Astrocyte of the spinal cord (primary cell): ENCODE results near the gene CCM2.
A peak's percentile ranks its signal among the peaks of the same experiment; 100 is the strongest.

Experiments used
- DNase-seq: peaks from one replicate; pipeline ENCODE4 v3.0.0; 2011; ENCODE audit warnings: low read depth, low spot score
- H3K4me3 ChIP-seq: 2 replicates; pipeline ENCODE4 v1.5.1; 2011; ENCODE audit warnings: low read depth, mild to moderate bottlenecking, low read length, moderate library complexity
- in situ Hi-C: cut with HindIII; loops from 2 replicates; pipeline ENCODE4 v1.10.0; 2017; ENCODE audit warnings: low sequenced_read_pairs
- TF ChIP-seq, protein P1 (sequence below): IDR thresholded peaks from 2 replicates; pipeline ENCODE4 v1.5.1; 2012; ENCODE audit warnings: low read depth, mild to moderate bottlenecking, low read length, inconsistent platforms

Gene CCM2

DNA sequence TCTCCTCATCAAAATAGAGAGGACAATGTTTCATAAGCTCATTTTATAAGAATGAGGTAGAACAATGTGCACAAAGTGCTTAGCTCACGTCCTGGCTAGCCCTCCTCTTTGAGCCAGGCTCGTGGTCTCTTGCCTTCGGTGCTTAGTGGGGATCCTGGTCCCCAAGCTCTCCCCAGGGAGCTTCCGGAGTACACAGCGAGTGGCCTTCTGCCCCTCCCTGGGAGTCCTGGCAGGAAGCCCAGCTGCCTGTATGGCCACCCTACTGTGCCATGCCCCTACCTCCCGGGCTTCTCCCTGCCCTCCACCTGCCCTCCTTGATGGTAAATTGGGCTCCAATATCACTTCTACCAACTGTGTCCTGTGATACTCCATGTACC is 22.1 kb upstream of the CCM2 start:
- DNase-seq: no peak
- TF ChIP-seq, protein P1, sequence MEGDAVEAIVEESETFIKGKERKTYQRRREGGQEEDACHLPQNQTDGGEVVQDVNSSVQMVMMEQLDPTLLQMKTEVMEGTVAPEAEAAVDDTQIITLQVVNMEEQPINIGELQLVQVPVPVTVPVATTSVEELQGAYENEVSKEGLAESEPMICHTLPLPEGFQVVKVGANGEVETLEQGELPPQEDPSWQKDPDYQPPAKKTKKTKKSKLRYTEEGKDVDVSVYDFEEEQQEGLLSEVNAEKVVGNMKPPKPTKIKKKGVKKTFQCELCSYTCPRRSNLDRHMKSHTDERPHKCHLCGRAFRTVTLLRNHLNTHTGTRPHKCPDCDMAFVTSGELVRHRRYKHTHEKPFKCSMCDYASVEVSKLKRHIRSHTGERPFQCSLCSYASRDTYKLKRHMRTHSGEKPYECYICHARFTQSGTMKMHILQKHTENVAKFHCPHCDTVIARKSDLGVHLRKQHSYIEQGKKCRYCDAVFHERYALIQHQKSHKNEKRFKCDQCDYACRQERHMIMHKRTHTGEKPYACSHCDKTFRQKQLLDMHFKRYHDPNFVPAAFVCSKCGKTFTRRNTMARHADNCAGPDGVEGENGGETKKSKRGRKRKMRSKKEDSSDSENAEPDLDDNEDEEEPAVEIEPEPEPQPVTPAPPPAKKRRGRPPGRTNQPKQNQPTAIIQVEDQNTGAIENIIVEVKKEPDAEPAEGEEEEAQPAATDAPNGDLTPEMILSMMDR: no peak
- in situ Hi-C loops: no loop called here
- no peak overlapping the region for H3K4me3 ChIP-seq

- no peak within 1 kb of the TSS for H3K4me3 ChIP-seq
- DNase-seq: no peak
- in situ Hi-C loops: no loop called here
- TF ChIP-seq, protein P1: no peak
Measured at GRCh38 chr7:44978511-44979366, 21.3 kb upstream of the CCM2 start, which contains the start of gene MYO1G. Gene MYO1G (minus strand): TSS chr7:44979015. CDS start chr7:44978961, 54 bp downstream.

- DNase-seq: no peak
- no peak overlapping the region for H3K4me3 ChIP-seq
- TF ChIP-seq, protein P1: no peak
- in situ Hi-C loops: no loop called here
Measured at GRCh38 chr7:44979481-44980392, 20.3 kb upstream of the CCM2 start.

DNA sequence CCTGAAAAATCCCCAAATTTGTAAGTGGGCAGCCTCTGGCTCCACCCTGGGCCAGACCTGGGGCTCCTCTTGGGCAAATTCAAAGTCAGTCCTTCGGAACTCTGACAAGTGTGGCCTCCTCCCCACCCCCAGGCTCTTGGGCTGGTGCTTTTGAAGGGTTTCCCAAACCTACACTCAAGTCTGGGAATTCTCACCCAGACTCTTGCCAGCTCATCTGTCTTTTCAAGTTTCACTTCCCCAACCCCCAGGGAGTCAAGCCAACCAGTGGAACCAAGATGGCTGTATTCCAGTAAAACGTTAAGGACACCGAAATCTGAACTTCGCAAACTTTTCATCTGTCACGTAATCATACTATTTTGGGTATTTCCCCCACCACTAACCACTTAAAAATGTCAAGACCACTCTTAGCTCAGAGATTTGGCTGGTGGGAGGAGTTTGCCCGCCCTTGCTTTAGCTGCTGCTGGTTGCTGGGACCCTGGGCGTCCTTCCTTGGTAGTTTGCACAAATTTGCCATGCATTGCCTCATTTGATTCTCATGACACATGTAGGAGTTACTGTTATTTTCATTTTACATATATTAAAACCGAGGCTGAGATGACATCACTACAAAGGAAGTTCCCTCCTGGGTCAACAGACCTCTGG is 19.5 kb upstream of the CCM2 start:
- no peak overlapping the region for H3K4me3 ChIP-seq
- in situ Hi-C loops: no loop called here
- peak; percentile 18 for DNase-seq
- TF ChIP-seq, protein P1: no peak

DNA sequence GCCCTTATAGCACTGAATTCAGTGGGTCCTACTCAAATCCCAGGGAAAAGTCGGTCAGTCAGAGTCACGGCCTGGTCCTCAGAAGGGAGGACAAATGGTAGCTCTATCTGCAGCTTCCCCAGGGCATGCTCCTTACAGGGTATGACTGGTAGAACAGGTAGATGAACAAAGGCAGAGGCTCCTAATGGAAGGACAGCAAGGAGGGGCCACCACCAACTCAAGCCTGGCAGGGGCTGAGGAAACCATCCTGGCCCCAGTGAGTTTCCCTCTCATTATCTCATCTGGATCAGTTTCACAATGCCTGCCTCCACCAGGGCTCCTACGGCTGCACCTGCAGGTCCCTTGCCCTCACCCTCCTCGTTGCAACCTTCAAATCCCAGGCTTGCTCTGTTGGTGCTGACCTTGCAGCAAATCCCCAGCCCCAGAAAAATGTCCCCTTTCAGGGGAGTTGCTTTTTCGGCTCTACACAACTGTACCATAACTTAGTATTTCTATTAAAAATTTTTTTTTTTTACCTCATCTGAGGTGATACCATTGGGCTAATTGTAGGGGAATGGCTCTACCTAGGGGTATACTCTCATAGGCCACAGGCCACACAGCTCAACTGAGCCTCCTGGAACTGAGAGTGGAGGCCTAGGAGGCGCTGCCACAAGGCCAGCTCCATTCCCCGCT is 18.8 kb upstream of the CCM2 start:
- in situ Hi-C loops: no loop called here
- no peak for DNase-seq
- no peak overlapping the region for H3K4me3 ChIP-seq
- TF ChIP-seq, protein P1: no peak

GRCh38 chr7:44982535-44982923 is 17.5 kb upstream of the CCM2 start:
- no peak overlapping the region for H3K4me3 ChIP-seq
- in situ Hi-C loops: no loop called here
- DNase-seq: no peak
- TF ChIP-seq, protein P1: no peak
